LHCN-M2 (cell line): ENCODE data around the gene P2RX6. TPM values are rescaled to one million over a fixed set of nuclear protein-coding genes. Genes with fewer than 3 reads are reported as not detected.

Experiments used
- DNase-seq: peaks from one replicate; pipeline ENCODE4 v3.0.0-alpha.2; 2012; ENCODE audit warnings: low read depth
- total RNA-seq: library from RNA; depleted of rRNA; stranded (reverse); fragments of >200 nt; gene quantifications from 2 replicates; pipeline ENCODE4 v1.2.3, GENCODE V29; 2014

The P2RX6 gene
- total RNA-seq, 1 experiment from 2014 or later = 63.5 TPM

DNA sequence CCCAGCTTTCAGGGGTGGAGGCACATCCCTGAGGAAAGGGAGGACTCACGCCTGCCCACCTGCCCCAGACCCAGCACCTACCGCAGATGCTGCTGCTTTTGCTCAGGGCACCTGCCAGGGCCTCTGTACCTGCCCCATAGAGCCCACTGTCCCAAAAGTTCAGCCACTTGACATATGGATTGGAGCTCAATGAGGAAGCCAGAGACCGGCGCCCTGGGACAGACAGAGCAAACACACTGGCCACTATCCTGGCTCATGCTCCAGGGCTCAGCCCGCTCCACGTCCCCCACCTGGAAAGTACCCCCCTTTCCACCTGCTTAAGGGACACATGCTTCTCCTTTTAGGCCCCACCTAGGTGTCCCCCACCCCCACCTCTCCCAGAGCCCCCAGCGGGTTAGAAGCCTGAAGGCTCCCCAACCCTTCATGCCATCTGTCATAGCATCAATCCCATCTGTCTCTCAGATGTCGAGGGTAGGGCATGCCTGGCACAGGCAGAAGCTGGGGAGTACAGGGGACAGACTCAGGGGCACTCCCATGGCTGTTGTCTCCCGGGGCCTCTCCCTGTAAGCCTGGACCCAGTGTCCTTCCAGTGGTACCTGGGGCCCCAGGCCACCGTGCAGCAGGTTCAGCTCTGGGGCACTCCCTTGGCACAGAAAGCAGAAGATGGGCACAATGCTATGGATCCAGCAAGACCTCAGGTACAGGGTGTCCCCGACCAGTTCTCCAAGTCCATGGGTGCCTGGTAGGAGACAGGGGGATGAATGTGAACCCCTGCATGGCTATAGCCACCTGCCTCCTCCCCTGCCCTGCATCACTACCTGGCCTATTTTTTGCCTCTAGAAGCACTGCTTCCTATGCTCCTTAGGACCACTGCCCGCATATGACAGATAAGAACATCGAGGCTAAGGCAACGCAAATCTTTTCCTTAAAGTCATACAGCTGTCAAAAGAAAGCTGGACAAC lies 2.2 kb upstream of the P2RX6 start:
- DNase-seq = no peak

- DNase-seq = no peak
Observed at GRCh38 chr22:21013657-21014201, 1.2 kb upstream of the P2RX6 start.

DNA sequence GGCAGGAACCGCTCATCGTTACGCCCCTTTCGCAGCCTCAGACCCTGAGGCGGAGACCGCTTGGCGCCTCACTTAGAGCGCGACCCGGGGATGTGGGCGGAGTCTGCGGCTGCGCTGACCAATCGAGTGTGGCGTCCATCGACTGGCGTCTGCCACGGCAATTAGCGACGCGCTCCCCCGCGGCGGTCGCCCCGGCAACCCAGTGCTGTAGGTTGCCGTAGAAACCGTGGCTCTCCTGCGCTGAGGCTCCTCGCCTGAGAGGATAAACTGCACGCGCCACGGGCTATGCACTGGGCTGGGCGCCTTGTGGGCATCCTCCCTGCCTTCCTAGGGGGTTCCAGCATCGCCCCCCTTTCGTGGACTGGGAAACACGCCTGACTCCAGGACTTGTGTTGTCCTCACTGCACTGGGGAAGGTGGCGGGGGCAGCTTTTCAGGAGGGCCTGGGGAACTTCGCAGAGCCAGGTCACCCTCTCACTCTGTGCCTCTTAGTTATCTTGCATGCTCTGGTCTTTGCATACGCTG lies 701 bp upstream of the P2RX6 start:
- peak; percentile 93 for DNase-seq

DNA sequence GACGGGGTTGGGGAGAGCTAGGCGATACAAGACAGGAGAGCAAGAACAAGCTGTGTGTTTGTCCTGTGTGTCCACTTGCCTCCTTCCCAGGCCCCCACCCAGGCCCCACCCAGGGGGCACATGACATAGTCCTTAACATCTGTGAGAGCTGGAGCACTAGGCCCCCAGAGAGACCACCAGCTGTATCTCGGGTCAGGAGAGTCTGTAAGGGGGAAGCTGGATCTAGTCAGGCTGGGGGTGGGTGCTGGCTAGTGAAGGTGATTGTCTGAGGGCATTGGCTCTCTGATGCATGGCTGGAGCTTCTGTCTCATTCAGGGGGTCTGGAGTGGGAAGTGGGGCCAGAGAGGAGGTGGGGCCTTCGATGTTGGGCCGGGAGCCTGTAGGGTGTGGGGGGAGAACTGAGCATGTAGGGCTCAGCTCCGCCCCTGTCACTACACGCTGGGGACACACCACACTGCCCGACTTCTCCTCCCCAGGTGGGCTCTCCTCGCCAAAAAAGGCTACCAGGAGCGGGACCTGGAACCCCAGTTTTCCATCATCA lies 571 bp downstream of the P2RX6 start:
- DNase-seq = no peak

DNA sequence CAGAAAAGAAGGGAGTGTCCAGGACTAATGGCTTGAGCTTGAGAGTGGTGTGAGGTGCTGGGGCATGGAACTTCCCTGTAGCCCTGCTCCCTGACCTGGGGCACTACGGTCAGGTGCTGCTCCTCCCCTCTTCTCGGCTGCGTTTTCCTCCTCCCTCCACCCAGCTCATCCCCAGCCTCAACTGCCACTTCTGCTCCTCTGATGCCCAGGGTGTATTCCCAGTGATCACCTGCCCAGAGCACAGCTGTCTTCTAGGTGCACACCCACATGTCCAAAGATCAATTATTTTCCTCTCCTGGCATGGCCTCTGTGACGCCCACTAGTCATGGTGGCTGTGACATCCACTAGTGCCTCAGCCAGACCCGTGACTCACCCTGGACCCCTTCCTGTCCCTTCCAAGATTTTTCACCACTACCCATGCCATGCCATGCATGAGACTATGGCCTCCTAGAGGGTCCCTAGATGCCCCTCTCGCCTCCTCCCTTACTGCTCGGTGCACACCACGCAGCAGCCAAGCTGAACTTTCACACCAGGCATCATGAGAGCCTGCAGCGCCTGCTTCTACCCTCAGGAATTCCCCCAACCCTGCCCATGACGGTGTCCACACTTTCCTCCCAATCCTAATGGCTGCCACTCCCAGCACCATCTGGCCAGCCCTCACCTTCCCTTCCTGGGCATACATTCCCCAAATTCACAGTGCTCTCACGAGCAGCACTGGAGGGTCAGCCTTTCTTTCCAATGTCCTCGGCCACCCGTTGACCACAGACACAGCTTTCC lies 1.9 kb downstream of the P2RX6 start:
- DNase-seq = no peak

DNA sequence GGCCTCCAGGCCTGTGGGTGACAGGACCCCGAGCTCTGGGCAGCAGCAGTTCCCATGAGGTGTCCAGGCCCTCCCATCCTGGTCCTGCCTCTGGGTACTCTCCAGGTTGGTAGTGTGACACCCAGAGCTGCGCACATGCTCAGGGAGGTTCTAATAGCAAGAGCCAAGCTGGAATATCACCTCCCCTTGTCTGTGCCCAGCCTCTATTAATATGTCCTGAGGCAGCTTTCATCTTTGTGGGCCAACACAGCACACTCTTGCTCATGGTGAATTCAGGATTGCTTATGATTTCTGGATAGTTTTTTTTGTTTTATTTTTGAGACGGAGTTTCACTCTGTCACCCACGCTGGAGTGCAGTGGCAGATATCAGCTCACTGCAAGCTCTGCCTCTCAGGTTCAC lies 3.3 kb downstream of the P2RX6 start:
- DNase-seq = no peak

GRCh38 chr22:21020802-21021429 lies 6.0 kb downstream of the P2RX6 start:
- no peak for DNase-seq

- no peak for DNase-seq
Observed at GRCh38 chr22:21022507-21022906, 7.5 kb downstream of the P2RX6 start.

GRCh38 chr22:21022955-21023614 lies 8.1 kb downstream of the P2RX6 start:
- DNase-seq = no peak

DNA sequence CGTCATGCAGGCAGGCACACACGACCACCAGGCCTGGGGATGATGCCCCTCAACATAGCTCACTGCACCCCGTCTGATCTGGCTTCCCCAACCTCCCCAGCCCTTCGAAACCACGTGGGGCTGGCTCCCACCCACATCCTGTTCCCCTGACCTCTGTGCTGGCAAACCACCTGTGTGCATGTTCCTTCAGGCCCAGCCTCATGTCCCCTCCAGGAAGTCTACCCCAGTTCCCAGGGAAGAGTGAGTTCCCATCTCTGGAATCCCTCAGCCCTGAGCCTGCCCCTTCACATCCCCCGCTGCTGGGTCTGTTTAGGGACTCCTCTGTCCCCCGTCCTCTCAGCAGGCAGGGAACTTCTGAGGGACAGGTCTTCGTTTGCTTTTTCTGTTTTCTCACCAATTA lies 10.3 kb downstream of the P2RX6 start:
- no peak for DNase-seq

- no peak for DNase-seq
Observed at GRCh38 chr22:21025763-21026755, 11.1 kb downstream of the P2RX6 start.

GRCh38 chr22:21026783-21027692 lies 12.1 kb downstream of the P2RX6 start:
- peak; percentile 52 for DNase-seq

DNA sequence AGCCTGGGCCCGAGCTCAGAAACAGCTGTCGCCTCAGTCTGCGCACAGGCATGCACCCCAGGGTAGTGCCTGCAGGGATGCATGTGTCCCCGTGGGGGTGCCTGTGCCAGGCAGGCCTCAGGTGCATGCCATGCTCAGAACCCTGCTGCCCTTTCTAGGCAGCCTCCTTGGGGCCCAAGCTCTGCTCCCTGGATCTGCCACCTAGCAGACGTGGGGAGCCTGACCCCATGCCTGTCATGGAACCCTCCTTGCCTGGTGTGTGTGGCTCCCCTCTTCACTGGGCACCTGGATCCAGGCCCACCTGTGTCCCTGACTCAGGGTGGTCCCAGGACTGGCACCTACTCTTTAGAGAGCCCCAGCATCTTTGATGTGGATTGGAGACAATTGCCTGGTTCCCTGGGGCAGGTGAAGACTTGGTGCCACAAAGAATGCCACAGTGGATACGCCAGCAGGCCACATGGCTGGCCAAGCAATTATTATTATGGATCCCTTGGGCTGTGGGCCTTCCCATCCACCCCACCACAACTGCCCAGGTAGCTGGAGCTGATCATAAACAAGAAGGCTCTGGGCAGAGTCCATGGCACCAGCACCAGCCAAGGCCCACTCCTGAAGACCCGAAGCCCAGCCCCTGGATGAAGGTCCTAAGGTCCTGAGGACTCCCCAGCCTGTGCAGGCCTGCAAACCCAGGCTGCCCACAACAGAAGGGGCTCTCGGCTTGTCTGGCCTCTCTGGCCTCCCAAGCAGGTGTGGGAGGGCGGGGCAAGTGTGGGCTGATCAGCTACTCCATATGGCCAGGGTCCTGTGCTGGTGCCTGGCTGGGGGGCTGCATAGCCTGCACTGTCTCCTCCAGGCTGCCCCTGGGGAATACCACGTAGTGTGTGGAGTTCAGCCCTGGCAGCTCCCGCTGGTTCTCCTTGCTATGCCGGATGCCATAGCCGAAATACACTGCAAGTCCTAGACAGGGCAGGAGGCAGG lies 13.6 kb downstream of the P2RX6 start:
- DNase-seq = no peak

DNA sequence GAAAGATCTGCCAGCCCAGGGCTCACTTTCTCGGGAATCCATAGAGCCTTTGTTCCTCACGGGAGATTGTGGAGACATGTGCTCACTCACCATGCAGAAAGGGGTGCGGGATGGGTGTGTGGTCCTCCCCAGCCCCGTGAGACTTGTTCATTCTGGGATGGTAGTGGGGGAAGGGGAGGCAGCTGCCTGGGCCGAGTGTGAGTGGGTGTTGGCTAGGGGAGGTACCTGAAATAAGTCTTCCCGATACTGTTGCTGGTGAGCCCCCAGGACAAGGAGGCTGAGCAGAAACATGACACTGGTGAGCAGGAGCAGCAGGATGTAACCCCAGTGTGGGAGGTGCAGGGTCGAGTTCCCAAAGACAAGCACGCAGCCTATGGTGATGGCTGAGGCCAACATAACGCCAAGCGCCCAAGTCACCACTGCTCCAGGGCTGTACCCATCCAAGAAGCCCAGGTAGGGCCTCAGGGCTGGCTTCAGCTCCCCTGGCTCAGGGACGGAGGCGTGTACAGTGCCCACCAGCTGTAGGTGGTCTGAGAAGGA lies 14.6 kb downstream of the P2RX6 start:
- no peak for DNase-seq

GRCh38 chr22:21030032-21030431 lies 15.1 kb downstream of the P2RX6 start:
- no peak for DNase-seq

- no peak for DNase-seq
Observed at GRCh38 chr22:21030621-21031544, 15.9 kb downstream of the P2RX6 start.
